IMR-90 (cell line): ENCODE results near the gene ITPR3.

Experiments
- CEBPB ChIP-seq: IDR thresholded peaks from 2 replicates; pipeline ENCODE4 v1.6.1; 2012; ENCODE audit warnings: low read depth, low read length, improper control_type of control experiment
- CHD1 ChIP-seq: IDR thresholded peaks from 2 replicates; pipeline ENCODE4 v1.6.1; 2012; ENCODE audit warnings: low read depth, low read length, improper control_type of control experiment
- CTCF ChIP-seq: conservative IDR thresholded peaks from 2 replicates; pipeline ENCODE4 v1.5.1; 2012; ENCODE audit warnings: mild to moderate bottlenecking, low read depth, low read length, improper control_type of control experiment
- ELK1 ChIP-seq: fragments of 150-350 bp; IDR thresholded peaks from 2 replicates; pipeline ENCODE4 v1.6.1; 2016; ENCODE audit warnings: low read depth, mild to moderate bottlenecking, low read length, moderate library complexity, borderline replicate concordance
- FOS ChIP-seq: fragments of 150-350 bp; IDR thresholded peaks from 2 replicates; pipeline ENCODE4 v1.6.1; 2016; ENCODE audit warnings: low read depth, low read length
- MAFK ChIP-seq: IDR thresholded peaks from 2 replicates; pipeline ENCODE4 v1.6.1; 2012; ENCODE audit warnings: low read depth, low read length, improper control_type of control experiment
- MXI1 ChIP-seq: IDR thresholded peaks from 2 replicates; pipeline ENCODE4 v1.6.1; 2012; ENCODE audit warnings: low read depth, mild to moderate bottlenecking, low read length, moderate library complexity, borderline replicate concordance
- NFE2L2 ChIP-seq: fragments of 150-350 bp; IDR thresholded peaks from 2 replicates; pipeline ENCODE4 v1.6.1; 2016; ENCODE audit warnings: low read depth, mild to moderate bottlenecking, low read length
- POLR2A ChIP-seq: IDR thresholded peaks from 2 replicates; pipeline ENCODE4 v1.6.1; 2012; ENCODE audit warnings: mild to moderate bottlenecking, low read depth, low read length
- RAD21 ChIP-seq: IDR thresholded peaks from 2 replicates; pipeline ENCODE4 v1.6.1; 2012; ENCODE audit warnings: low read length, improper control_type of control experiment
- RFX5 ChIP-seq: IDR thresholded peaks from 2 replicates; pipeline ENCODE4 v1.8.0; 2012; ENCODE audit warnings: low read depth, mild to moderate bottlenecking, low read length, moderate library complexity
- SMC3 ChIP-seq: fragments of 150-350 bp; IDR thresholded peaks from 2 replicates; pipeline ENCODE4 v1.6.1; 2016; ENCODE audit warnings: low read depth, mild to moderate bottlenecking, antibody characterized with exemption, low read length, moderate library complexity
- USF2 ChIP-seq: fragments of 150-350 bp; IDR thresholded peaks from 2 replicates; pipeline ENCODE4 v1.6.1; 2017; ENCODE audit warnings: mild to moderate bottlenecking, antibody characterized with exemption, low read length, low read depth

- TF ChIP-seq CTCF (no peak), CEBPB (no peak), POLR2A (no peak), CHD1 (no peak), MXI1 (no peak), RAD21 (no peak), ELK1 (no peak), SMC3 (no peak), USF2 (no peak), MAFK (no peak), RFX5 (no peak), FOS (no peak), NFE2L2 (no peak)
These were observed 121.7 kb downstream of the ITPR3 start for GRCh38 chr6:33742837-33743236.
